DND-41 (cell line): ENCODE measurements around the gene PLCD3.

Source experiments
- ATAC-seq: fragments of 200-7000 bp; cut with Tn5 transposase; 3 replicates; pipeline ENCODE4 v1.9.1; 2021; ENCODE audit warnings: low read depth; ENCODE audit not compliant: insufficient read depth
- DNase-seq: peaks from one replicate; pipeline ENCODE4 v3.0.0-alpha.2; 2020
- H2AFZ ChIP-seq: 2 replicates; pipeline ENCODE4 v1.6.0; 2012; ENCODE audit warnings: low read depth, low read length
- H3K27ac ChIP-seq: 2 replicates; pipeline ENCODE4 v1.5.1; 2012; ENCODE audit warnings: low read length, inconsistent platforms
- H3K27me3 ChIP-seq: fragments of 200-600 bp; sonication (generic); 2 replicates; pipeline ENCODE4 v1.6.0; 2012; ENCODE audit warnings: low read length, mild to moderate bottlenecking, inconsistent platforms; ENCODE audit not compliant: insufficient read depth, poor library complexity
- H3K36me3 ChIP-seq: 2 replicates; pipeline ENCODE4 v1.5.1; 2012; ENCODE audit warnings: low read length, inconsistent platforms; ENCODE audit not compliant: insufficient read depth
- H3K4me1 ChIP-seq: 2 replicates; pipeline ENCODE4 v1.5.1; 2012; ENCODE audit warnings: mild to moderate bottlenecking, low read length; ENCODE audit not compliant: insufficient read depth
- H3K4me2 ChIP-seq: 2 replicates; pipeline ENCODE4 v1.6.0; 2012; ENCODE audit warnings: mild to moderate bottlenecking, moderate library complexity, low read length, inconsistent platforms; ENCODE audit not compliant: insufficient read depth
- H3K4me3 ChIP-seq, 2 experiments: fragments of 200-600 bp in 1 of 2; shearing (Covaris generic) in 1 of 2; 2 replicates each; pipeline ENCODE4 v1.5.1; 2012 to 2016; ENCODE audit warnings: inconsistent platforms in 2 of 2, low read length in 2 of 2, mild to moderate bottlenecking in 2 of 2, low read depth in 1 of 2, moderate library complexity in 1 of 2
- H3K79me2 ChIP-seq: 2 replicates; pipeline ENCODE4 v1.6.0; 2012; ENCODE audit warnings: low read length, inconsistent platforms; ENCODE audit not compliant: insufficient read depth
- H3K9ac ChIP-seq: 2 replicates; pipeline ENCODE4 v1.6.0; 2012; ENCODE audit warnings: low read depth, mild to moderate bottlenecking, inconsistent platforms, low read length, moderate library complexity
- H3K9me3 ChIP-seq: 2 replicates; pipeline ENCODE4 v1.5.1; 2012; ENCODE audit warnings: low read length, moderate library complexity, mild to moderate bottlenecking, inconsistent platforms; ENCODE audit not compliant: insufficient read depth, severe bottlenecking
- H4K20me1 ChIP-seq: 2 replicates; pipeline ENCODE4 v1.6.0; 2012; ENCODE audit warnings: low read length; ENCODE audit not compliant: insufficient read depth
- EZH2 ChIP-seq: IDR thresholded peaks from 3 replicates; pipeline ENCODE4 v1.6.1; 2012; ENCODE audit warnings: borderline replicate concordance, low read depth, mild to moderate bottlenecking, moderate library complexity, low read length, inconsistent platforms; ENCODE audit not compliant: severe bottlenecking
- TF ChIP-seq, protein P1 (sequence below): IDR thresholded peaks from 2 replicates; pipeline ENCODE4 v1.5.1; 2012; ENCODE audit warnings: borderline replicate concordance, low read length, moderate library complexity, mild to moderate bottlenecking; ENCODE audit not compliant: poor library complexity, severe bottlenecking; ENCODE audit errors: extremely low read depth

PLCD3 gene

DNA sequence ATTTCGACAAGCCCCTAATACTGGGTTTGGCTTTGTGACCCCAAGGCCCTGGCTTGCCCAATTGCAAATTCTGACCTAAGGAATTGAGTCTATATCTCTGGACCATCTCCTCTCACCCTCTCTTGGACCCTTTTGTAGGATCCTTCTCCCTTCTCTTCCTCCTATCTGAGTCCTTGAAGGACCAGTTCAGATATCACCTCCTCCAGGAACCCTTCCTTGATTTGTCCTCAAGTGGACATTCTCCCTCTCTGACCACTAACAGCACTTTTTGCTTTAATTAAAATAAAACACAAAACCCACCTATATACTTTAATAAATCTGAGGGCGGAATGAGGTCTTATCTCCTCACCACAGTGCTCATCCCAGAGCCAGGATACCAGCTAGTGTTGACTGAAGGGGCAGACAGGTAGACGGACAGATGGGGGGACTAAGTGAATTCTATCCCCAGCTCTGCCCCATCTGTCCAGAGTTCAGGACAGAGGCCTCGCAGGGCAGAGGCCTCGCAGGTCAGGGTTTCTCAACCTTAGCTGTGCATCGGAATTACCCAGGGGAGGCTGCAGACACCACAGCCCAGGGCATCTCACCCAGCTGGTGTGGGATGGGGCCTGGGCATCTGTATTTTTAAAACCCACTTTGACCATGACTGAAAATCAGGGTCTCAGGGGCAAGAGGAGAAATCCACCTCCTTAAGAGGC lies 9.1 kb downstream of the PLCD3 start:
- H3K27ac ChIP-seq = no peak overlapping the region

DNA sequence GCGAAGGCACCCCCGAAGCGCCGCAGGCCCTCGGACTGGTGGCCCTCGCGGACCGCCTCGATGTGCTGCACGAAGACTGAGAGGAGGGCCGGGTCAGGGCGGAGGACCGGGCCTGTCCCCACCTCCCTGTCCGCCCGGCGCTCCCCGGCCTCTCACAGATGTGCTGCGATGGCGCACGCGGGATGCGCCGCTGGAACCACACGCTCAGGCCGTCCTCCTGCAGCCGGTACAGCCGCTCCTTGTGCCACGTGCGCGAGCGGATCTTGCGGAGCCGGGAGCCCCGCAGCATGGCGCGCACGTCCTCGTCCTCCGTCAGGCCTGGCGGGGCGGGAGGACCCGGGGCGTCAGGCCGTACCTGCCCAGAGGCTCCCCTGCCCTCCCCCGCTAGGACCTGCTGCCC lies 11.3 kb downstream of the PLCD3 start:
- no peak for DNase-seq
- Histone ChIP-seq H3K4me3 (no peak overlapping the region), H3K27me3 (no peaks in the 10 kb centered on the region), H3K27ac (no peak overlapping the region), H3K79me2 (no peaks in the 10 kb centered on the region), H3K36me3 (no peaks in the 10 kb centered on the region), H4K20me1 (no peaks in the 10 kb centered on the region; the same call in 1 of the 2 replicates), H3K4me2 (no peak overlapping the region), H2AFZ (no peak overlapping the region), H3K9ac (no peak overlapping the region), H3K4me1 (no peaks in the 10 kb centered on the region), H3K9me3 (no peaks in the 10 kb centered on the region)
- ATAC-seq = no peak
- TF ChIP-seq EZH2 = no peak
- TF ChIP-seq, protein P1, sequence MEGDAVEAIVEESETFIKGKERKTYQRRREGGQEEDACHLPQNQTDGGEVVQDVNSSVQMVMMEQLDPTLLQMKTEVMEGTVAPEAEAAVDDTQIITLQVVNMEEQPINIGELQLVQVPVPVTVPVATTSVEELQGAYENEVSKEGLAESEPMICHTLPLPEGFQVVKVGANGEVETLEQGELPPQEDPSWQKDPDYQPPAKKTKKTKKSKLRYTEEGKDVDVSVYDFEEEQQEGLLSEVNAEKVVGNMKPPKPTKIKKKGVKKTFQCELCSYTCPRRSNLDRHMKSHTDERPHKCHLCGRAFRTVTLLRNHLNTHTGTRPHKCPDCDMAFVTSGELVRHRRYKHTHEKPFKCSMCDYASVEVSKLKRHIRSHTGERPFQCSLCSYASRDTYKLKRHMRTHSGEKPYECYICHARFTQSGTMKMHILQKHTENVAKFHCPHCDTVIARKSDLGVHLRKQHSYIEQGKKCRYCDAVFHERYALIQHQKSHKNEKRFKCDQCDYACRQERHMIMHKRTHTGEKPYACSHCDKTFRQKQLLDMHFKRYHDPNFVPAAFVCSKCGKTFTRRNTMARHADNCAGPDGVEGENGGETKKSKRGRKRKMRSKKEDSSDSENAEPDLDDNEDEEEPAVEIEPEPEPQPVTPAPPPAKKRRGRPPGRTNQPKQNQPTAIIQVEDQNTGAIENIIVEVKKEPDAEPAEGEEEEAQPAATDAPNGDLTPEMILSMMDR = no peak

More for the DNA sequence above, 9.1 kb downstream of the PLCD3 start:
- no peak for ATAC-seq
- H2AFZ ChIP-seq = no peak overlapping the region
- no peak for TF ChIP-seq EZH2
- TF ChIP-seq, protein P1 = no peak
- H3K36me3 ChIP-seq = no peaks in the 10 kb centered on the region
- DNase-seq = no peak
- no peak overlapping the region for H3K9ac ChIP-seq
- H3K4me2 ChIP-seq = no peak overlapping the region
- no peaks in the 10 kb centered on the region for H4K20me1 ChIP-seq
- H3K4me1 ChIP-seq = no peaks in the 10 kb centered on the region
- H3K9me3 ChIP-seq = no peaks in the 10 kb centered on the region
- H3K27me3 ChIP-seq = no peaks in the 10 kb centered on the region
- H3K4me3 ChIP-seq = no peak overlapping the region
- no peaks in the 10 kb centered on the region for H3K79me2 ChIP-seq

DNA sequence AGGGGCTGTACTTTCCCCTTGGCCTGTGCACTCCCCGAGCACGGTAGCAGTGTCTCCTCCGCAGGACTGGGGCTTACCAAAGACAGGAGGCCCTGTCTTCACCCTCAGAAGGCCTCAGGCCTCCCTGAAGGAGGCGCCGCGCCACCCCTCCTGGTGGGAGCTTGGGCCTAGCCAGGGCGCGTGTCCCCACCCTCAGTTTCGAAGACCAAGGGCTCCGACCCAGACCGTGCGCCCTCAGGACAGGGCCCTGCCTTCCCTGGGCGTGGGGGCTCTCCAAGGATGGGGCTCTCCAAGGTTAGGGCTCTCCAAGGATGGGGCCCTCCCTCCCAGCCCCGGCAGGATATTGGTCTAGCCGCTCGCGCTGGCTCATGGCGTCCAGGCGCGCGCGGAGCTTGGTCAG lies 11.8 kb downstream of the PLCD3 start:
- Histone ChIP-seq H3K9me3 (no peaks in the 10 kb centered on the region), H3K4me2 (no peak overlapping the region), H3K9ac (no peak overlapping the region), H3K27me3 (no peaks in the 10 kb centered on the region), H3K79me2 (no peaks in the 10 kb centered on the region), H4K20me1 (no peaks in the 10 kb centered on the region; the same call in 1 of the 2 replicates), H3K27ac (no peak overlapping the region), H2AFZ (no peak overlapping the region), H3K36me3 (no peaks in the 10 kb centered on the region), H3K4me1 (no peaks in the 10 kb centered on the region), H3K4me3 (no peak overlapping the region)
- TF ChIP-seq, protein P1 = no peak
- no peak for TF ChIP-seq EZH2
- ATAC-seq = no peak
- no peak for DNase-seq

DNA sequence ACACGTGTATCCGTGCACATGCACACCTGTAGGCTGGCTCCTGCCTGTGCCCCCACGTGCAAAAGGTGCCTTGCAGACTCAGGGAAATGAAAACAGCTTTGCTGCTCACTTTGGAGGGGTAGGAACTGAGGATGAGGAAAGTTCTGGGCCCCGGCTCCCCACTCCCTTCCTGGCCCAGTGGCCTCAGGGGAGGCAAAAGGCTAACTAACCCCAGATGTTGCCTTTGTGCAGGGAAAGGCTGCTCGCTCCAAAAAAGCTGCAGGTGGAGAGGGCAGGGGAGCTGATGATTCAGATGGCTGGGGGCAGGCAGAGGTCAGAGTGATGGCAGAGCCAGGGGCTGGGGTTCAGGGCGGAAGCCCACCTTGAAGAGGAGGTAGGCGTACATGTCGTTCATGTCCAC lies 12.4 kb downstream of the PLCD3 start:
- Histone ChIP-seq H3K4me3 (no peak overlapping the region), H3K9ac (no peak overlapping the region)

More for the DNA sequence above, 12.4 kb downstream of the PLCD3 start:
- DNase-seq (no peak), ATAC-seq (no peak)
- Histone ChIP-seq H3K27me3 (no peaks in the 10 kb centered on the region), H3K36me3 (no peaks in the 10 kb centered on the region), H3K79me2 (no peaks in the 10 kb centered on the region), H2AFZ (no peak overlapping the region), H3K27ac (no peak overlapping the region), H3K4me1 (no peaks in the 10 kb centered on the region), H3K4me2 (no peak overlapping the region), H4K20me1 (no peaks in the 10 kb centered on the region; the same call in 1 of the 2 replicates), H3K9me3 (no peaks in the 10 kb centered on the region)
- TF ChIP-seq EZH2 = no peak
- TF ChIP-seq, protein P1 = no peak
